HepG2 (cell line): ENCODE measurements around the gene VAT1L. TPM values are rescaled to one million over a fixed set of nuclear protein-coding genes. Genes with fewer than 3 reads are reported as not detected.

Source experiments
- CTCF ChIP-seq: sonication (generic); formaldehyde crosslinking; IDR thresholded peaks from 2 replicates; pipeline ENCODE4 v1.5.0; 2020; ENCODE audit warnings: mild to moderate bottlenecking, missing genetic modification reagents, moderate library complexity
- FOSL1 ChIP-seq: sonication (generic); formaldehyde crosslinking; IDR thresholded peaks from 2 replicates; pipeline ENCODE4 v1.9.0; 2021; ENCODE audit warnings: missing genetic modification reagents, borderline replicate concordance
- MEIS1 ChIP-seq: sonication (generic); formaldehyde crosslinking; IDR thresholded peaks from 2 replicates; pipeline ENCODE4 v1.9.0; 2021; ENCODE audit warnings: mild to moderate bottlenecking, missing genetic modification reagents, moderate library complexity, borderline replicate concordance
- NR0B2 ChIP-seq: sonication (generic); formaldehyde crosslinking; IDR thresholded peaks from 2 replicates; pipeline ENCODE4 v1.4.0; 2020; ENCODE audit warnings: mild to moderate bottlenecking, missing genetic modification reagents
- SRY ChIP-seq: sonication (generic); formaldehyde crosslinking; IDR thresholded peaks from 2 replicates; pipeline ENCODE4 v1.8.0; 2022; ENCODE audit warnings: mild to moderate bottlenecking, missing genetic modification reagents
- ZBTB40 ChIP-seq, 2 experiments: fragments of 450-650 bp in 1 of 2; sonication (generic) in 1 of 2; formaldehyde crosslinking in 1 of 2; IDR thresholded peaks; 2 replicates each; pipeline versions ENCODE4 v1.6.1 to v1.8.0; 2016 to 2022; ENCODE audit warnings: antibody characterized with exemption in 1 of 2, mild to moderate bottlenecking in 1 of 2, missing genetic modification reagents in 1 of 2
- ZFP36L1 ChIP-seq: sonication (generic); formaldehyde crosslinking; IDR thresholded peaks from 2 replicates; pipeline ENCODE4 v1.8.0; 2022; ENCODE audit warnings: mild to moderate bottlenecking, missing genetic modification reagents, moderate library complexity
- ZNF280D ChIP-seq: sonication (generic); formaldehyde crosslinking; IDR thresholded peaks from 2 replicates; pipeline ENCODE4 v1.5.1; 2020; ENCODE audit warnings: mild to moderate bottlenecking, missing genetic modification reagents
- ZUFSP ChIP-seq: sonication (generic); formaldehyde crosslinking; IDR thresholded peaks from 2 replicates; pipeline ENCODE4 v1.9.0; 2021; ENCODE audit warnings: missing genetic modification reagents, mild to moderate bottlenecking, borderline replicate concordance
- polyA plus RNA-seq, 8 experiments: library from polyadenylated mRNA; depleted of rRNA in 3 of 8; stranded (reverse) in 7 of 8; unstranded in 1 of 8; fragments of >200 nt; fragmentation: Illumina TruSeq in 4 of 8; extraction: Trizol in 4 of 8; gene quantifications; 2 replicates each; pipeline versions ENCODE4 v1.2.1 to v1.2.3, GENCODE V29; 2011 to 2016; ENCODE audit warnings: low read depth in 4 of 8, missing spikeins in 1 of 8, mixed read lengths in 1 of 8; ENCODE audit not compliant: insufficient read depth in 1 of 8
- total RNA-seq, 5 experiments: library from RNA; depleted of rRNA; stranded (reverse); fragments of >200 nt; fragmentation: Illumina TruSeq; extraction: Trizol; gene quantifications; 2 replicates each; pipeline ENCODE4 v1.2.3, GENCODE V29; 2016; ENCODE audit warnings: low read depth in 1 of 5

The VAT1L gene
- total and polyA plus RNA-seq, 2 of the 13 experiments (the other 11 are each of a cell fraction or from before 2014, with no cell fraction given): not detected

- TF ChIP-seq ZBTB40 (IDR thresholded peaks at IDR 0.05) (no peak), ZBTB40 (CRISPR knock-in tag; IDR thresholded peaks at IDR 0.05) (no peak), FOSL1 (CRISPR knock-in tag) (no peak), MEIS1 (CRISPR knock-in tag) (peak; percentile 69; the same call in 1 of the 2 replicates), CTCF (CRISPR knock-in tag) (no peak), SRY (CRISPR knock-in tag) (no peak), ZFP36L1 (CRISPR knock-in tag) (no peak), ZNF280D (CRISPR knock-in tag) (no peak), ZUFSP (no peak), NR0B2 (CRISPR knock-in tag) (no peak)
Observed at GRCh38 chr16:77775911-77776909, 12.2 kb upstream of the VAT1L start (continued).
